Neural cell (in vitro differentiated cells): ENCODE measurements around the gene NFXL1. TPM values are rescaled to one million over a fixed set of nuclear protein-coding genes. Genes with fewer than 3 reads are reported as not detected.

ENCODE experiments used
- H2AFZ ChIP-seq: fragments of 200-600, 300-800 bp; sonication (generic), shearing (Covaris generic); 2 replicates; pipeline ENCODE4 v1.6.0; 2014; ENCODE audit warnings: low read depth, mild to moderate bottlenecking, antibody characterized with exemption, low read length, moderate library complexity
- H3F3A ChIP-seq: fragments of 200-600 bp; shearing (Covaris generic); 2 replicates; pipeline ENCODE4 v1.6.1; 2016; ENCODE audit warnings: mild to moderate bottlenecking, moderate library complexity, mixed read lengths, antibody characterized with exemption, low read length; ENCODE audit not compliant: insufficient read depth, poor library complexity, severe bottlenecking
- H3K27ac ChIP-seq: fragments of 200-600, 300-800 bp; sonication (generic), shearing (Covaris generic); 2 replicates; pipeline ENCODE4 v1.5.1; 2014; ENCODE audit warnings: mild to moderate bottlenecking, low read length, moderate library complexity
- H3K27me3 ChIP-seq: fragments of 300-800, 200-600 bp; sonication (generic), shearing (Covaris generic); 2 replicates; pipeline ENCODE4 v1.6.0; 2014; ENCODE audit warnings: mild to moderate bottlenecking, low read depth, low read length, moderate library complexity; ENCODE audit not compliant: insufficient read depth
- H3K36me3 ChIP-seq: fragments of 300-800, 200-600 bp; sonication (generic), shearing (Covaris generic); 2 replicates; pipeline ENCODE4 v1.5.1; 2014; ENCODE audit warnings: mild to moderate bottlenecking, antibody characterized with exemption, low read length, moderate library complexity; ENCODE audit not compliant: insufficient read depth
- H3K4me2 ChIP-seq: fragments of 300-800, 200-600 bp; sonication (generic), shearing (Covaris generic); 2 replicates; pipeline ENCODE4 v1.6.0; 2014; ENCODE audit warnings: mild to moderate bottlenecking, low read length
- H3K4me3 ChIP-seq: fragments of 300-800, 200-600 bp; sonication (generic), shearing (Covaris generic); 2 replicates; pipeline ENCODE4 v1.5.1; 2014; ENCODE audit warnings: mild to moderate bottlenecking, low read length, moderate library complexity
- H3K79me2 ChIP-seq: fragments of 200-600 bp; shearing (Covaris generic); replicated peaks from 2 replicates; pipeline ENCODE4 v1.6.0; 2014; ENCODE audit warnings: mild to moderate bottlenecking, low read length, moderate library complexity; ENCODE audit not compliant: insufficient read depth
- H3K9ac ChIP-seq: fragments of 300-800, 200-600 bp; sonication (generic), shearing (Covaris generic); 2 replicates; pipeline ENCODE4 v1.6.1; 2016; ENCODE audit warnings: mild to moderate bottlenecking, low read length, mixed read lengths
- H3K9me2 ChIP-seq: fragments of 200-600 bp; shearing (Covaris generic); 2 replicates; pipeline ENCODE4 v1.6.1; 2016; ENCODE audit warnings: mild to moderate bottlenecking, low read length, mixed read lengths; ENCODE audit not compliant: insufficient read depth
- H3K9me3 ChIP-seq: fragments of 200-600, 300-800 bp; sonication (generic), shearing (Covaris generic); 2 replicates; pipeline ENCODE4 v1.6.1; 2016; ENCODE audit warnings: mild to moderate bottlenecking, mixed run types, low read length, moderate library complexity, mixed read lengths
- H4K20me1 ChIP-seq: fragments of 200-600 bp; shearing (Covaris generic); 2 replicates; pipeline ENCODE4 v1.6.1; 2016; ENCODE audit warnings: mild to moderate bottlenecking, mixed run types; ENCODE audit not compliant: insufficient read depth
- CTCF ChIP-seq: fragments of 450-650 bp; IDR thresholded peaks from 2 replicates; pipeline ENCODE4 v1.5.1; 2014; ENCODE audit warnings: antibody characterized with exemption, mild to moderate bottlenecking, moderate library complexity; ENCODE audit not compliant: poor library complexity, severe bottlenecking
- EP300 ChIP-seq: fragments of 450-650 bp; conservative IDR thresholded peaks from 2 replicates; pipeline ENCODE4 v1.6.1; 2014; ENCODE audit warnings: antibody characterized with exemption, mild to moderate bottlenecking, moderate library complexity; ENCODE audit not compliant: poor library complexity, severe bottlenecking
- EZH2 ChIP-seq: fragments of 200-600, 300-800 bp; shearing (Covaris generic), sonication (generic); IDR thresholded peaks from 2 replicates; pipeline ENCODE4 v1.6.1; 2014; ENCODE audit warnings: antibody characterized with exemption, low read length, borderline replicate concordance, mild to moderate bottlenecking; ENCODE audit not compliant: insufficient read depth, poor library complexity, severe bottlenecking
- MXI1 ChIP-seq: fragments of 450-650 bp; conservative IDR thresholded peaks from 2 replicates; pipeline ENCODE4 v1.6.1; 2014; ENCODE audit warnings: antibody characterized with exemption, mild to moderate bottlenecking; ENCODE audit not compliant: poor library complexity, severe bottlenecking
- POLR2AphosphoS5 ChIP-seq: IDR thresholded peaks from 2 replicates; pipeline ENCODE4 v1.6.1; 2012
- RAD21 ChIP-seq: fragments of 450-650 bp; conservative IDR thresholded peaks from 2 replicates; pipeline ENCODE4 v1.6.1; 2014; ENCODE audit warnings: antibody characterized with exemption, mild to moderate bottlenecking, moderate library complexity
- REST ChIP-seq: IDR thresholded peaks from 2 replicates; pipeline ENCODE4 v1.6.1; 2012; ENCODE audit warnings: borderline replicate concordance
- SMC3 ChIP-seq: fragments of 450-650 bp; conservative IDR thresholded peaks from 2 replicates; pipeline ENCODE4 v1.6.1; 2014; ENCODE audit warnings: antibody characterized with exemption, mild to moderate bottlenecking, moderate library complexity; ENCODE audit not compliant: poor library complexity
- TAF1 ChIP-seq: IDR thresholded peaks from 2 replicates; pipeline ENCODE4 v1.6.1; 2012; ENCODE audit warnings: low read depth
- polyA plus RNA-seq: library from polyadenylated mRNA; depleted of rRNA; stranded (reverse); fragments of >200 nt; gene quantifications from 2 replicates; pipeline ENCODE4 v1.2.3, GENCODE V29; 2014

Gene NFXL1
- polyA plus RNA-seq, 1 donor from 2014 or later, result 15.8 TPM

- H3K27ac ChIP-seq, result no peak overlapping the region
- H3K79me2 ChIP-seq, result no peaks in the 10 kb centered on the region
- no peak overlapping the region for H2AFZ ChIP-seq
- H3K27me3 ChIP-seq, result no peaks in the 10 kb centered on the region
- H3K9ac ChIP-seq, result no peak overlapping the region
- peaks cover 7% of the 10 kb centered on the region for H3K36me3 ChIP-seq
- H3F3A ChIP-seq, result no peaks in the 10 kb centered on the region
- no peak overlapping the region for H3K4me2 ChIP-seq
- no peaks in the 10 kb centered on the region for H4K20me1 ChIP-seq
- no peaks in the 10 kb centered on the region for H3K9me2 ChIP-seq
- H3K4me3 ChIP-seq, result no peak overlapping the region
- TF ChIP-seq EZH2 (no peak), REST (no peak), CTCF (no peak), TAF1 (no peak), POLR2AphosphoS5 (no peak), RAD21 (no peak), EP300 (no peak), MXI1 (no peak), SMC3 (no peak)
- H3K9me3 ChIP-seq, result no peaks in the 10 kb centered on the region
Observed at GRCh38 chr4:47852136-47852535, 62.2 kb downstream of the NFXL1 start.

GRCh38 chr4:47849466-47849865 is 64.9 kb downstream of the NFXL1 start:
- no peak overlapping the region for H3K4me3 ChIP-seq
- H3K79me2 ChIP-seq, result no peaks in the 10 kb centered on the region
- no peak overlapping the region for H3K4me2 ChIP-seq
- H3K9me3 ChIP-seq, result no peaks in the 10 kb centered on the region
- H2AFZ ChIP-seq, result no peak overlapping the region
- no peaks in the 10 kb centered on the region for H3F3A ChIP-seq
- no peaks in the 10 kb centered on the region for H3K9me2 ChIP-seq
- TF ChIP-seq EZH2 (no peak), MXI1 (no peak), POLR2AphosphoS5 (no peak), TAF1 (no peak), EP300 (no peak)
- peaks cover 5% of the 10 kb centered on the region for H3K36me3 ChIP-seq
- no peaks in the 10 kb centered on the region for H4K20me1 ChIP-seq
- H3K27me3 ChIP-seq, result no peaks in the 10 kb centered on the region
- no peak overlapping the region for H3K9ac ChIP-seq
- H3K27ac ChIP-seq, result no peak overlapping the region
